Urothelium cell line (cell line): ENCODE measurements around the gene NKAIN4.

ENCODE experiments used
- DNase-seq: peaks from one replicate; pipeline ENCODE4 v3.0.0; 2011; ENCODE audit warnings: low spot score, mixed read lengths
- FAIRE-seq: peaks from 2 replicates; lab custom pipeline; 2011; peaks lifted over from hg19 to GRCh38; lab: Jason Lieb, UNC

NKAIN4 gene

DNA sequence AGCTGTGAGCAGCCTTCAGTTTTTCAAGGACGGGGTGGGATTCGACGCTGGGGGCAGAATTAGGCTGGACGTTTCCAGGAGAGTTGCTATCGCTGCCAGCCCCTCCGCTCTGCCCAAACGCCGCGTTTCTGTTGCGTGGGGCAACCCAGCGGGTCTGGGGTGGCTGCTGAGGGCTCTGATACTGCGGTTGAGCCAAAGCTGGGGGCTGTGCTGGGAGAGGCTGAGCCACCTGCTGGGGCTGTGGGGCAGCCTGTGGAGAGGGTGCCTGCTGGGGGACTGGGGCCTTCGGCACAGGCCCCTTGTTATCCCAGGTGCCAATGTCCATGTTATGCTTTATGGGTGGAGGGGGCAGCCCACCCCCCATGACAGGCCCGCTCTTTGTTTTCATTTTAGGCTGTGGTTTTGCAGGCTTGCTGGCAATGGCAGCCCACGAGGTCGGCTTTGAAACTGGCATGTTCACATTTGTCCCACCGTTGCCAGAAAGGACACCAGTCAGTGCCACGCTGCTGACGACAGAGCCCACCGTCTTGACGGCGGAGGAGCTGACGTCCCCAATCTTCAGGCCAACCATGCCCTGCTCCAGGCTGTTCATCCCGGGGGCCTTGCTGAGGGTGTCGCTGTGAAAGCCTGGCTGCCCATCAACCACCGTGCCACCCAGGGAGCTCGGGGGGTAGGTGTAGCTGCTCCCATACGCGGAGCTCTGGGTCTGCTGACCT is 51.3 kb downstream of the NKAIN4 start:
- no peak for DNase-seq
- no peak for FAIRE-seq

DNA sequence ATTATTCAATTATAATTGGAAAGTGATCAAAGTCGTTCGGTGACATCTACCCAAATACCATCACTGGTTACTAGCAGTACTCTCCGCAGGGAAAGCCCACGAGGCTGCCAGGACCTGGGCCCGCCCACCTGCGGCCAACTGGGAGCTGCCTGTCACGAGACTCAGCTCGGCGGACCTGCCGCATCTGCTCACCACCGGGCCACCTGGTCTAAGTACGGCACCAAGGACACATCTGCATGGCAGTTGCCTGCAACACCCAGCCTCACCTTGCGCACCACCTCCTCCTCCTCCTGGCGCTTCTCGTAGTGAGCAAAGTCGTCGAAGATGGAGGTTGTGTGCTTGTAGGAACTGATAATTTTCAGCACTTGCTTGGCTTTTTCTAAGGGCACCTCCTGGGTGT is 52.2 kb downstream of the NKAIN4 start:
- no peak for FAIRE-seq
- DNase-seq, result no peak

GRCh38 chr20:63198606-63199005 is 55.7 kb downstream of the NKAIN4 start:
- FAIRE-seq (no peak), DNase-seq (no peak)

- DNase-seq, result no peak
- peak; percentile 88 for FAIRE-seq
Measured at GRCh38 chr20:63196768-63197470, 57.3 kb downstream of the NKAIN4 start.

DNA sequence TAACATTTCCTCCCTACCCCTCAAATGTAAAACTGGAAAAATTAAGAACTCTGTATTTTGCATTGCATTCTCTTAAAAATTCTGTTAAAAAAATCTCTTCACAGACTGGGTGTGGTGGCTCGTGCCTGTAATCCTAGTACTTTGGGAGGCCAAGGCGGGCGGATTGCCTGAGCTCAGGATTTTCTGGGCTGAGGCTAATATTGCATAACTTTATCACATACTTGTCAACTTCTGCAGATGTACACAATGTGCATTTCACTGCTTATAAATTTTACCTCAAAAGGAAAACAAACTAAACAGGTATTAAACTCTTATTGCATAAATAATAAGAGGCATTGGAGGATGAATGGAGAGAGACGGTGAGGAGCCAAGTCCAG is 59.5 kb downstream of the NKAIN4 start:
- FAIRE-seq (no peak), DNase-seq (no peak)

- DNase-seq (no peak), FAIRE-seq (peak; percentile 79)
Measured at GRCh38 chr20:63194007-63194796, 60.1 kb downstream of the NKAIN4 start.

DNA sequence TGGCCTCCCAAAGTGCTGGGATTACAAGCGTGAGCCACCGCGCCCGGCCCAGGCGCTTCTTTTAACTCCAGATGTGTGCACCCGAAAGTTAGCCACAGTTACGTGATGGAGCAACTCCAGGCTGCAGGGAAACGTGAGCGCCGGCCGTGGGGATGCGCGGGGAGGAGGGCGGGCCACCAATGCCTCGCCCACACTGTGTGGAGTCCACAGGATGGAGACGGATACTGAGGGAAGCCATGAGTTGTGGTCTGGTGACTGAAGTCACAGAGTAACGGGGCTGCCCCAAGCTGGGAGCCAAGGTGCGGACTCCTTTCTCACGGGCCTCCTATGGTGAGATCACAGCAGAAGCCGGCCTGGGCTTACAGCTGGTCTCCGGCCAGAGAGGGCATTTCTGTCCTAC is 61.5 kb downstream of the NKAIN4 start:
- DNase-seq (no peak), FAIRE-seq (peak; percentile 90)

- DNase-seq (peak; percentile 90), FAIRE-seq (peak; percentile 58)
Measured at GRCh38 chr20:63191400-63191799, 62.9 kb downstream of the NKAIN4 start.

GRCh38 chr20:63190828-63191227 is 63.4 kb downstream of the NKAIN4 start:
- no peak for DNase-seq
- no peak for FAIRE-seq
